Breast epithelium (tissue), 4 donors: ENCODE measurements around the gene SCGN. TPM values are rescaled to one million over a fixed set of nuclear protein-coding genes. Genes with fewer than 3 reads are reported as not detected.
"Not testable (repeated sequence)": the region's sequence is repeated elsewhere in the genome, so short reads cannot be mapped to it uniquely, and the experiment has no call there.

Source experiments
- DNase-seq, 2 donors: peaks; one replicate each; pipeline ENCODE4 v3.0.0-alpha.2; 2019; ENCODE audit warnings: low spot score in 2 of 2
- H3K27ac ChIP-seq, 2 donors: fragments of 200-600 bp; sonication (generic) in 1 of 2; one replicate each; pipeline ENCODE4 v1.5.1; 2016 to 2019; ENCODE audit warnings: mild to moderate bottlenecking in 1 of 2
- H3K27me3 ChIP-seq, 2 donors: fragments of 200-600 bp; sonication (generic) in 1 of 2; one replicate each; pipeline versions ENCODE4 v1.5.1 to v1.6.0; 2017 to 2019; ENCODE audit warnings: control low read depth in 1 of 2, mild to moderate bottlenecking in 1 of 2
- H3K36me3 ChIP-seq: fragments of 200-600 bp; one replicate; pipeline ENCODE4 v1.5.1; 2019
- H3K4me1 ChIP-seq, 2 donors: fragments of 200-600 bp; sonication (generic); one replicate each; pipeline ENCODE4 v1.5.1; 2016 to 2019; ENCODE audit warnings: control low read depth in 1 of 2
- H3K4me3 ChIP-seq, 3 donors: fragments of 200-600 bp; sonication (generic); 1 replicate in 2 of 3; 2 replicates in 1 of 3; pipeline ENCODE4 v1.5.1; 2016 to 2019; ENCODE audit warnings: mild to moderate bottlenecking in 3 of 3, moderate library complexity in 2 of 3
- H3K9me3 ChIP-seq, 2 donors: fragments of 200-600 bp; sonication (generic) in 1 of 2; one replicate each; pipeline ENCODE4 v1.5.1; 2016 to 2019; ENCODE audit warnings: control low read depth in 1 of 2
- CTCF ChIP-seq, 3 donors: fragments of 450-650 bp; IDR thresholded peaks; one replicate each; pipeline ENCODE4 v1.5.1; 2016 to 2017; ENCODE audit warnings: antibody characterized with exemption in 3 of 3, mild to moderate bottlenecking in 3 of 3, moderate library complexity in 3 of 3
- POLR2A ChIP-seq: fragments of 450-650 bp; IDR thresholded peaks from one replicate; pipeline ENCODE4 v1.6.1; 2016; ENCODE audit warnings: antibody characterized with exemption, mild to moderate bottlenecking, moderate library complexity
- POLR2AphosphoS5 ChIP-seq, 3 donors: sonication (generic); formaldehyde crosslinking; IDR thresholded peaks; one replicate each; pipeline ENCODE4 v1.6.1; 2017; ENCODE audit warnings: antibody characterized with exemption in 3 of 3
- intact Hi-C: fragments of 100-400 bp; cut with DNase I; formaldehyde crosslinking; loops from one replicate; pipeline ENCODE4 v1.15.1; 2023; ENCODE audit warnings: low total_unique reads
- total RNA-seq, 3 donors: library from RNA; depleted of rRNA; stranded (reverse); fragments of >200 nt; gene quantifications; one replicate each; pipeline ENCODE4 v1.1.0, GENCODE V29; 2016

The SCGN gene
- total RNA-seq, 3 donors from 2014 or later: 0.59 to 0.80 TPM; not detected in 1

GRCh38 chr6:25748049-25748448 is 96.0 kb downstream of the SCGN start:
- H3K27me3 ChIP-seq: no peaks in the 10 kb centered on the region
- TF ChIP-seq POLR2A: no peak
- no peak for TF ChIP-seq POLR2AphosphoS5 (IDR thresholded peaks at IDR 0.05)
- TF ChIP-seq CTCF (IDR thresholded peaks at IDR 0.05): no peak
- no peaks in the 10 kb centered on the region for H3K4me1 ChIP-seq
- H3K36me3 ChIP-seq: no peaks in the 10 kb centered on the region
- no peak overlapping the region for H3K4me3 ChIP-seq
- H3K9me3 ChIP-seq: no peaks in the 10 kb centered on the region
- intact Hi-C loops: no loop called here
- no peak overlapping the region for H3K27ac ChIP-seq
- DNase-seq: no peak

- DNase-seq, H3K36me3 ChIP-seq, H3K27me3 ChIP-seq, H3K27ac ChIP-seq, H3K4me3 ChIP-seq, H3K4me1 ChIP-seq, H3K9me3 ChIP-seq, intact Hi-C loops: not testable (repeated sequence)
These were observed 96.8 kb downstream of the SCGN start for GRCh38 chr6:25748601-25749517.

- Histone ChIP-seq H3K4me1 (no peaks in the 10 kb centered on the region), H3K9me3 (no peaks in the 10 kb centered on the region), H3K4me3 (no peak overlapping the region), H3K27me3 (no peaks in the 10 kb centered on the region), H3K27ac (no peak overlapping the region), H3K36me3 (no peaks in the 10 kb centered on the region)
- intact Hi-C loops: no loop called here
- TF ChIP-seq CTCF (IDR thresholded peaks at IDR 0.05): no peak
- DNase-seq: no peak
These were observed 97.8 kb downstream of the SCGN start for GRCh38 chr6:25749837-25750236.

GRCh38 chr6:25750906-25751305 is 98.9 kb downstream of the SCGN start:
- no peak overlapping the region for H3K27ac ChIP-seq
- intact Hi-C loops: no loop called here
- no peak for TF ChIP-seq POLR2A
- no peak for TF ChIP-seq CTCF (IDR thresholded peaks at IDR 0.05)
- no peak for TF ChIP-seq POLR2AphosphoS5 (IDR thresholded peaks at IDR 0.05)
- no peak overlapping the region for H3K4me3 ChIP-seq
- no peak for DNase-seq
- H3K4me1 ChIP-seq: no peaks in the 10 kb centered on the region
- H3K27me3 ChIP-seq: no peaks in the 10 kb centered on the region
- H3K36me3 ChIP-seq: no peaks in the 10 kb centered on the region
- H3K9me3 ChIP-seq: no peaks in the 10 kb centered on the region

Other genes with a start within 250 kb of the SCGN start
- gene SLC17A4, start 102.5 kb downstream of the SCGN start, total RNA-seq: under 1 TPM in 1 of 3 donors, not detected in 2; 0.98 TPM
- not detected for gene SLC17A1, start 179.8 kb downstream of the SCGN start, total RNA-seq
- gene SLC17A3, start 222.0 kb downstream of the SCGN start, total RNA-seq: not detected